ENCODE data around the gene ZBTB1.
"Not testable (repeated sequence)": the region's sequence is repeated elsewhere in the genome, so short reads cannot be mapped to it uniquely, and the experiment has no call there.

GRCh38 chr14:64569646-64570045 is 65.1 kb downstream of the ZBTB1 start:
- TF ChIP-seq EZH2 (IDR thresholded peaks at IDR 0.05; ENCODE audit: insufficient read depth, poor library complexity, severe bottlenecking); EZH2phosphoT487 (IDR thresholded peaks at IDR 0.05; ENCODE audit: insufficient read depth, low read depth): not testable (repeated sequence)
